AG09309 (cell line): ENCODE measurements around the gene SOX9.

Experiments
- DNase-seq: peaks from one replicate; pipeline ENCODE4 v3.0.0-alpha.2; 2010; ENCODE audit warnings: low read depth
- H3K4me3 ChIP-seq: 2 replicates; pipeline ENCODE4 v1.5.1; 2011; ENCODE audit warnings: mild to moderate bottlenecking, low read depth, low read length, moderate library complexity; ENCODE audit not compliant: control insufficient read depth
- CTCF ChIP-seq: IDR thresholded peaks from 2 replicates; pipeline ENCODE4 v1.5.1; 2011; ENCODE audit warnings: mild to moderate bottlenecking, low read depth, low read length, inconsistent platforms; ENCODE audit not compliant: insufficient read depth, control insufficient read depth; ENCODE audit errors: missing control alignments

The SOX9 gene

GRCh38 chr17:72121164-72122009, 567 bp downstream of the SOX9 start:
- no peak for TF ChIP-seq CTCF
- peak overlapping the region; percentile 79 for H3K4me3 ChIP-seq
- DNase-seq = no peak

GRCh38 chr17:72122010-72122764, 1.4 kb downstream of the SOX9 start:
- no peak for TF ChIP-seq CTCF
- DNase-seq = no peak
- peak overlapping the region; percentile 79 for H3K4me3 ChIP-seq

- TF ChIP-seq CTCF = no peak
- no peak for DNase-seq
- H3K4me3 ChIP-seq = peak overlapping the region; percentile 79
These were observed 2.1 kb downstream of the SOX9 start for GRCh38 chr17:72122765-72123529.

GRCh38 chr17:72123530-72124437, 3.0 kb downstream of the SOX9 start:
- TF ChIP-seq CTCF = no peak
- no peak for DNase-seq
- H3K4me3 ChIP-seq = no peak overlapping the region

DNA sequence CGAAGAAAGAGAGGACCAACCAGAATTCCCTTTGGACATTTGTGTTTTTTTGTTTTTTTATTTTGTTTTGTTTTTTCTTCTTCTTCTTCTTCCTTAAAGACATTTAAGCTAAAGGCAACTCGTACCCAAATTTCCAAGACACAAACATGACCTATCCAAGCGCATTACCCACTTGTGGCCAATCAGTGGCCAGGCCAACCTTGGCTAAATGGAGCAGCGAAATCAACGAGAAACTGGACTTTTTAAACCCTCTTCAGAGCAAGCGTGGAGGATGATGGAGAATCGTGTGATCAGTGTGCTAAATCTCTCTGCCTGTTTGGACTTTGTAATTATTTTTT, 3.6 kb downstream of the SOX9 start:
- no peak for DNase-seq
- H3K4me3 ChIP-seq = no peak overlapping the region
- no peak for TF ChIP-seq CTCF
